Measurements from ENCODE around the gene LRFN3. TPM values are rescaled to one million over a fixed set of nuclear protein-coding genes. Genes with fewer than 3 reads are reported as not detected.
A peak's percentile ranks its signal among the peaks of the same experiment; 100 is the strongest.
"Not testable (repeated sequence)": the region's sequence is repeated elsewhere in the genome, so short reads cannot be mapped to it uniquely, and the experiment has no call there.

The LRFN3 gene
- polyA plus RNA-seq, 1 donor: 10.2 TPM

DNA sequence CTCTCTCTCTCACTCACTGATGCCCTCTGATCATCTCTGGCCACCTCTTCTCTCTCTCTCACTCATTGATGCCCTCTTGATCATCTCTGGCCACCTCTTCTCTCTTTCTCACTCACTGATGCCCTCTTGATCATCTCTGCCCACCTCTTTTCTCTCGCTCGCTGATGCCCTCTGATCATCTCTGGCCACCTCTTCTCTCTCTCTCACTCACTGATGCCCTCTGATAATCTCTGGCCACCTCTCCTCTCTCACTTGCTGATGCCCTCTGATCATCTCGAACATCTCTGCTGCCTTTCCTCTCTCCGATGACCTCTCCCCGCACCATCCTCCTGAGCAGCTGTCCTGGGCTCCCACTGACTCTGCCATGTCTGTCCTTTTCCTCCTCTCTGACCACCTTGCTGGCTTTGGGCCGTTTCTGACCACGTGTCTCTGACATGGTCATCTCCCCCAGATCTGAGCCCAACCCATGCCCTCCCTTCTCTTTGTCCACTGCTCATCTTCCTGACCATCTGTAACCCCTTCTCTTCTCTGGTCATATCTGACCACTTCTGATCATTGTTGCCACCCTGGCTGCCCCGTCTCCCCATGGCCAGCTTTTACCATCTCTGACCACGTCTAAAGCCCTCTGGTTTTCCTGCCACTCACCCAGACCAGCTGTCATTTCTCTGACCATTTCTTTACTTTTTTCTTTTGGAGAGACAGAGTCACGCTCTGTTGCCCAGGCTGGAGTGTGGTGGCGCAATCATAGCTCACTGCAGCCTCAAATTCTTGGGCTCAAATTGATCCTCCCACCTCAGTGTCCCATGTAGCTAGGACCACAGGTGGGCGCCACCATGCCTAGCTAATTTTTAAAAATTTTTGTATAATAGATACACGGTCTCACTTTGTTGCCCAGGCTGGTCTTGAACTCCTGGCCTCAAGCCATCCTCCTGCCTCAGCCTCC is 2.4 kb downstream of the LRFN3 start:
- no peak for DNase-seq

DNA sequence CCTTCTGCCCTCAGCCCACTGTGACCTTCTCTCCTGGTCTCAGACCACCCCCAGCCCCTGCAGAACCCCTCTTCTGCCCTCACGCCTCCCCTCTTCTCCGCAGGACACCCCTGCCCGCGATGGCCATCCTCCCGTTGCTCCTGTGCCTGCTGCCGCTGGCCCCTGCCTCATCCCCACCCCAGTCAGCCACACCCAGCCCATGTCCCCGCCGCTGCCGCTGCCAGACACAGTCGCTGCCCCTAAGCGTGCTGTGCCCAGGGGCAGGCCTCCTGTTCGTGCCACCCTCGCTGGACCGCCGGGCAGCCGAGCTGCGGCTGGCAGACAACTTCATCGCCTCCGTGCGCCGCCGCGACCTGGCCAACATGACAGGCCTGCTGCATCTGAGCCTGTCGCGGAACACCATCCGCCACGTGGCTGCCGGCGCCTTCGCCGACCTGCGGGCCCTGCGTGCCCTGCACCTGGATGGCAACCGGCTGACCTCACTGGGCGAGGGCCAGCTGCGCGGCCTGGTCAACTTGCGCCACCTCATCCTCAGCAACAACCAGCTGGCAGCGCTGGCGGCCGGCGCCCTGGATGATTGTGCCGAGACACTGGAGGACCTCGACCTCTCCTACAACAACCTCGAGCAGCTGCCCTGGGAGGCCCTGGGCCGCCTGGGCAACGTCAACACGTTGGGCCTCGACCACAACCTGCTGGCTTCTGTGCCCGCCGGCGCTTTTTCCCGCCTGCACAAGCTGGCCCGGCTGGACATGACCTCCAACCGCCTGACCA is 3.3 kb downstream of the LRFN3 start:
- no peak for DNase-seq

DNA sequence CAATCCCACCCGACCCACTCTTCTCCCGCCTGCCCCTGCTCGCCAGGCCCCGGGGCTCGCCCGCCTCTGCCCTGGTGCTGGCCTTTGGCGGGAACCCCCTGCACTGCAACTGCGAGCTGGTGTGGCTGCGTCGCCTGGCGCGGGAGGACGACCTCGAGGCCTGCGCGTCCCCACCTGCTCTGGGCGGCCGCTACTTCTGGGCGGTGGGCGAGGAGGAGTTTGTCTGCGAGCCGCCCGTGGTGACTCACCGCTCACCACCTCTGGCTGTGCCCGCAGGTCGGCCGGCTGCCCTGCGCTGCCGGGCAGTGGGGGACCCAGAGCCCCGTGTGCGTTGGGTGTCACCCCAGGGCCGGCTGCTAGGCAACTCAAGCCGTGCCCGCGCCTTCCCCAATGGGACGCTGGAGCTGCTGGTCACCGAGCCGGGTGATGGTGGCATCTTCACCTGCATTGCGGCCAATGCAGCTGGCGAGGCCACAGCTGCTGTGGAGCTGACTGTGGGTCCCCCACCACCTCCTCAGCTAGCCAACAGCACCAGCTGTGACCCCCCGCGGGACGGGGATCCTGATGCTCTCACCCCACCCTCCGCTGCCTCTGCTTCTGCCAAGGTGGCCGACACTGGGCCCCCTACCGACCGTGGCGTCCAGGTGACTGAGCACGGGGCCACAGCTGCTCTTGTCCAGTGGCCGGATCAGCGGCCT is 4.1 kb downstream of the LRFN3 start:
- DNase-seq: no peak

- DNase-seq: no peak
Observed at GRCh38 chr19:35940839-35941238, 4.7 kb downstream of the LRFN3 start.

DNA sequence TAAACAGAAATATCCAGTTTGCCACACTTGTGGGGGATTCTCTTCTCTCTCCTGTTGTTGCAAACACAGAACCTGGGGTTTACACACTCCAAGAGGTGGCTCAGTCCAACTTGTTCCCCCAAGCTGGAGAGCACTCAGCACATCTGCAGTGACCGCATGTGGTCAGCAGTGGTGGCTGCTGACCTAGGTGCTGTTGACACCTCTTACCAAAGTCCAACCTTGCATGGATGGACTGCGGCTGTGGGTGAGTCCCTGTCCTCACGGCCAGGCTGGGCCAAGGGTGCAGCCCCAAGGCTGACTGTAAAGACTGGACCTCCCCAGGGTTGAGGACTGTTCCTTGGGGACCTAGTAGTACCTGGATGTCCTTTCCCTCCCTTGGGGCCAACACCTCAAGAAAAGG is 6.1 kb downstream of the LRFN3 start:
- DNase-seq: no peak

- DNase-seq: no peak
Observed at GRCh38 chr19:35943321-35944301, 7.4 kb downstream of the LRFN3 start.

DNA sequence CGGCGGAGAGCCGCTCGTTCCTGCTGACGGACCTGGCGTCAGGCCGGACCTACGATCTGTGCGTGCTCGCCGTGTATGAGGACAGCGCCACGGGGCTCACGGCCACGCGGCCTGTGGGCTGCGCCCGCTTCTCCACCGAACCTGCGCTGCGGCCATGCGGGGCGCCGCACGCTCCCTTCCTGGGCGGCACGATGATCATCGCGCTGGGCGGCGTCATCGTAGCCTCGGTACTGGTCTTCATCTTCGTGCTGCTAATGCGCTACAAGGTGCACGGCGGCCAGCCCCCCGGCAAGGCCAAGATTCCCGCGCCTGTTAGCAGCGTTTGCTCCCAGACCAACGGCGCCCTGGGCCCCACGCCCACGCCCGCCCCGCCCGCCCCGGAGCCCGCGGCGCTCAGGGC is 8.4 kb downstream of the LRFN3 start:
- no peak for DNase-seq

GRCh38 chr19:35945121-35945790 is 9.1 kb downstream of the LRFN3 start:
- no peak for DNase-seq

GRCh38 chr19:35946203-35946602 is 10.0 kb downstream of the LRFN3 start:
- DNase-seq: no peak

DNA sequence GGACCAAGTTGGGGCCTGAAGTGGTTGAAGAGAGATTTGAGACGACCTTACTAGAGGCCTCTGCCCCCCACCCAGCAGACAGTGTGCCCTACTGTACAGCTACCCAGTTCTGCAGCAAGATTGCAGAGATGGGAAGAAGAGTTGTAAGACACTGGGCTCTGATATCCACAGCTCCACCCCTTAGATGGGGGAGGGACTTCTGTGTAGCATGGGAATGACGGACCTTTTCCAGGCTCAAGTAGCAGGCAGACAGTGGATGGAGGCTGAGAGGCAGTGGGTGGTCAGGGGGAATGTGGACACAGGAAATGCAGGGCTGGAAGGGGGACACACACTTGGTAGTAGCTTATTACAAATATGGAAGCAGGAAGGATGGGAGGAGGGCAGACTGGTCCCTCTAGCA is 13.0 kb downstream of the LRFN3 start:
- no peak for DNase-seq

DNA sequence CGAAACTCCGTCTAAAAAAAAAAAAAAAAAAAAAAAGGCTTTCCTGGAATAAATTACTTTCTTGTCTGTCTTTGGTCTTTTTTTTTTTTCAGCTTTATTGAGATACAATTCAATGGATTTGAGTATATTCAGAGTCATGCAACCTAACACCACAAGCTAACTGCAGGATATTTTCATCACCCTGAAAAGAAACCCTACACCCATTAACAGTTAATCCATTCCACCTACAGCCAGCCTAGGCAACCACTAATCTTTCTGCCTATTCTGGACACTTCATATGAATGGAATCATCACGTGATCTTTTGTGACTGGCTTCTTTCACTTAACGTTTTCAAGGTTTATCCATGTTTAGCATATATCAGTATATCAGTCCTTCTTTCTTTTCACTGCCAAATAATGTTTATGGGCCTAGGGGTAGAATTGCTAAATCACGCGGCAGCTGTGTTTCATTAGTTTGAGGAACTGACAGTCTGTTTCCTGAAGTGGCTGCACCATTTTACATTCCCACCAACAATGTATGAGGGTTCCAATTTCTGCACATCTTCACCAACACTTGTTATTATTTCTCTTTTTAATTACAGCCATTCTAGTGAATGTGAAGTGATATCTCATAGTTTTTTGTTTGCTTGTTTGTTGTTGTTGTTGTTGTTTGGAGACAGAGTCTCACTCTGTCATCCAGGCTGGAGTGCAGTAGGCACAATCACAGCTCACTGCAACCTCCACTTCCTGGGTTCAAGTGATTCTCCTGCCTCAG is 19.9 kb downstream of the LRFN3 start:
- no peak for DNase-seq

- DNase-seq: not testable (repeated sequence)
Observed at GRCh38 chr19:35957411-35957810, 21.2 kb downstream of the LRFN3 start.

DNA sequence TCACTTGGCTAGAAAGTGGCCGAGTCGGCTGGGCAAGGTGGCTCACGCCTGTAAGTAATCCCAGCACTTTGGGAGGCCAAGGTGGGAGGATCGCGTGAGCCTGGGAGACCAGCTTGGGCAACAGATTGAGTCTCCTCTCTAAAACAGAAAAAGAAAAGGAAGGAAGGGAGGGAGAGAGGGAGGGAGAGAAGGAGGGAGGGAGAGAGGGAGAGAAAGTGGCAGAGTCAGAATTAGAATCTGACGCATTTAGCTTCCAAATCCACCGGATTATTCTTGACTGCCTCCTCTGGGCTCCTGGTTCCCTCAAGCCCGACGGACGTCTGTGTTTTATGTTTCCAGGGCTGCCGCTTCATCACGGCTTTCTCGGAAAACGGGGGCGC is 22.5 kb downstream of the LRFN3 start:
- DNase-seq: no peak

GRCh38 chr19:35959040-35959967 is 23.1 kb downstream of the LRFN3 start:
- DNase-seq: no peak

DNA sequence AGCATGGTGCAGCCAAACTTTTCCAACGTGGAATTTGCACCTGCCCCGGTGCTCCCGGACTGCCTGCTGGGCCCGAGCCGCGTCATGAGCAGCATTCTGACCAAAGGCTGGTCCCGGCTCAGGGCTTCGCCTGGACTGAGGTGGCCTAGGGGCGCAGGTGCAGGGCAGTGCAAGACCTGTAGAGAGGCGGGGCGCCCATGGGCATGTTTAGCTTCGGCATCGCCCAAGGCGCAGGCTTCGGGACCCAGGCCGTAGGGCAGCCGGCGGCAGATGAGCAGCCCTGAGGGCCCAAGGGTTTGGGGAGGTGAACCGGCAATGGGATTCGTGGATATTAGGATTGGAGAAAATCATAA is 23.8 kb downstream of the LRFN3 start:
- no peak for DNase-seq

DNA sequence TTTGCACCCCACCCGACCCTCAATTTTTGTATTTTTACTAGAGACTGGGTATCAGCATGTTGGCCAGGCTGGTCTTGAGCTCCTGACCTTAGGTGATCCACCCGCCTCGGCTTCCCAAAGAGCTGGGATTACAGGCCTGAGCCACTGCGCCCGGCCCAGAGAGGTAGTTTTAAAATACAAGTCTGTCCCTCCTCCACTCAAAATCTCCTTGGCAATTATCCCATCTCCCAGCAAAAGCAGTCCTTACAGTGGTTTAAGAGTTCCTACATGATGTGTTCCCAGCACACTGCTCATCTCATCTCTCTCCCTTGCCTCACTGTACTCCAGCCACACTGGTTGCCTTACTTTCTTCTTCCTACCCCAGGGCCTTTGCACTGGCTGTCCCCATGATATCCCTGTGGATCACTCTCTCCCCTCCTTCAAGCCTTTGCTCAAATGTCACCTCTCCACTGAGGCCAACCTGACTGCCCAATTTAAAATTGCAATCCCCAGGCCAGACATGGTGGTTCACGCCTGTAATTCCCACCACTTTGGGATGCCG is 24.3 kb downstream of the LRFN3 start:
- DNase-seq: no peak

GRCh38 chr19:35963514-35963913 is 27.3 kb downstream of the LRFN3 start:
- DNase-seq: peak; percentile 78

DNA sequence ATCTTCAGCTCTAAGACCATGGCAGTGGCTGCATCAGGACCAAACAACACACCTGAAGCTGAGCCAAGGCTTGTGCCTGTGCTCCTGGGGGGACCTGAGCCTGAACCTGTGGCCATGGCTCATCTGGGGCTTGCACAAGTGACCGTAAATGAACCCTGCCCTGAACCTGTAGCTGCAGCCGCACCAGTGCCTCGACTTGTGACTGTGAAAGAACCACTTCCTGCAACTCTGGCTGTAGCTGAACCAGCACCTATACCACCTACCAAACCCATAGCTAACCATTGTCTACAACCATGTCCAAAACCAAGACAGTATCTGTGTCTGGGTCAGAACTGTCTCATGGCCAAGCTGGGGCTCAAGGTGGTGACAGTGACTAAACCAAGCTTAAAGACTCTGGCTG is 30.6 kb downstream of the LRFN3 start:
- DNase-seq: no peak

- no peak for DNase-seq
Observed at GRCh38 chr19:35973487-35973886, 37.3 kb downstream of the LRFN3 start.

Data from left kidney (tissue), 2 donors.